ENCODE data around the gene RYR2. TPM values are rescaled to one million over a fixed set of nuclear protein-coding genes. Genes with fewer than 3 reads are reported as not detected.

The RYR2 gene
- total RNA-seq, 1 donor from 2014 or later, result 0.90 TPM

DNA sequence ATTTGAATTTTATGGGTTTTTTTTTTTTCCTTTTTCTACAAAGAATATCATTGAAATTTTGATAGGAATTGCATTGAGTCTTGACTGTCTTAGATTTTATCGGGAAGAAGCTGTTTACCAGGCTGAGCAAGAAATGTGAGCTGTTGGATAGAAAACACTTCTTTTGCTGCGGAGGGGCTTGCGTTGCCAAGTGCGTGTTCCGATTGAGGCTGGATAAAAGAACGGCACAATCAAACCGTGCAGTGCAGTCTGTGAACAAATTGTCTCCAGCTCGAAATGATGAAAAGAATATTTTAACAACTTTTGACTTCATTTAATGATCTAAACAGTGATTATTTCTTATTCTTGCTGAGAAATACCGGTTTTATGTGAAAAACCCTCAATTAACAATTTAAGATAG is 149.4 kb downstream of the RYR2 start:
- Histone ChIP-seq H3K4me3 (no peak overlapping the region), H2AFZ (replicated peaks) (no peak overlapping the region), H3K27me3 (no peaks in the 10 kb centered on the region), H3K9me3 (ENCODE audit: low read depth) (no peaks in the 10 kb centered on the region), H3K79me2 (ENCODE audit: low read depth) (no peaks in the 10 kb centered on the region), H4K20me1 (ENCODE audit: low read depth) (no peaks in the 10 kb centered on the region), H3K9ac (no peak overlapping the region), H3F3A (ENCODE audit: low read depth) (no peaks in the 10 kb centered on the region), H3K4me1 (no peaks in the 10 kb centered on the region), H3K4me2 (no peak overlapping the region), H3K36me3 (no peaks in the 10 kb centered on the region), H3K27ac (no peak overlapping the region)
- no peak overlapping the region for H3K27ac Mint-ChIP-seq
- H3K4me1 Mint-ChIP-seq, result no peaks in the 10 kb centered on the region
- no peak for DNase-seq (ENCODE audit: low spot score)
- no peaks in the 10 kb centered on the region for H3K36me3 Mint-ChIP-seq
- H3K4me3 Mint-ChIP-seq, result no peak overlapping the region
- H3K9me3 Mint-ChIP-seq, result no peaks in the 10 kb centered on the region
- TF ChIP-seq, protein P1, sequence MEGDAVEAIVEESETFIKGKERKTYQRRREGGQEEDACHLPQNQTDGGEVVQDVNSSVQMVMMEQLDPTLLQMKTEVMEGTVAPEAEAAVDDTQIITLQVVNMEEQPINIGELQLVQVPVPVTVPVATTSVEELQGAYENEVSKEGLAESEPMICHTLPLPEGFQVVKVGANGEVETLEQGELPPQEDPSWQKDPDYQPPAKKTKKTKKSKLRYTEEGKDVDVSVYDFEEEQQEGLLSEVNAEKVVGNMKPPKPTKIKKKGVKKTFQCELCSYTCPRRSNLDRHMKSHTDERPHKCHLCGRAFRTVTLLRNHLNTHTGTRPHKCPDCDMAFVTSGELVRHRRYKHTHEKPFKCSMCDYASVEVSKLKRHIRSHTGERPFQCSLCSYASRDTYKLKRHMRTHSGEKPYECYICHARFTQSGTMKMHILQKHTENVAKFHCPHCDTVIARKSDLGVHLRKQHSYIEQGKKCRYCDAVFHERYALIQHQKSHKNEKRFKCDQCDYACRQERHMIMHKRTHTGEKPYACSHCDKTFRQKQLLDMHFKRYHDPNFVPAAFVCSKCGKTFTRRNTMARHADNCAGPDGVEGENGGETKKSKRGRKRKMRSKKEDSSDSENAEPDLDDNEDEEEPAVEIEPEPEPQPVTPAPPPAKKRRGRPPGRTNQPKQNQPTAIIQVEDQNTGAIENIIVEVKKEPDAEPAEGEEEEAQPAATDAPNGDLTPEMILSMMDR (IDR thresholded peaks at IDR 0.05), result no peak
- TF ChIP-seq EZH2phosphoT487 (IDR thresholded peaks at IDR 0.05), result no peak
- no peak for TF ChIP-seq EZH2 (IDR thresholded peaks at IDR 0.05)
- no peaks in the 10 kb centered on the region for H3K27me3 Mint-ChIP-seq (ENCODE audit: insufficient read depth, low read depth)

DNA sequence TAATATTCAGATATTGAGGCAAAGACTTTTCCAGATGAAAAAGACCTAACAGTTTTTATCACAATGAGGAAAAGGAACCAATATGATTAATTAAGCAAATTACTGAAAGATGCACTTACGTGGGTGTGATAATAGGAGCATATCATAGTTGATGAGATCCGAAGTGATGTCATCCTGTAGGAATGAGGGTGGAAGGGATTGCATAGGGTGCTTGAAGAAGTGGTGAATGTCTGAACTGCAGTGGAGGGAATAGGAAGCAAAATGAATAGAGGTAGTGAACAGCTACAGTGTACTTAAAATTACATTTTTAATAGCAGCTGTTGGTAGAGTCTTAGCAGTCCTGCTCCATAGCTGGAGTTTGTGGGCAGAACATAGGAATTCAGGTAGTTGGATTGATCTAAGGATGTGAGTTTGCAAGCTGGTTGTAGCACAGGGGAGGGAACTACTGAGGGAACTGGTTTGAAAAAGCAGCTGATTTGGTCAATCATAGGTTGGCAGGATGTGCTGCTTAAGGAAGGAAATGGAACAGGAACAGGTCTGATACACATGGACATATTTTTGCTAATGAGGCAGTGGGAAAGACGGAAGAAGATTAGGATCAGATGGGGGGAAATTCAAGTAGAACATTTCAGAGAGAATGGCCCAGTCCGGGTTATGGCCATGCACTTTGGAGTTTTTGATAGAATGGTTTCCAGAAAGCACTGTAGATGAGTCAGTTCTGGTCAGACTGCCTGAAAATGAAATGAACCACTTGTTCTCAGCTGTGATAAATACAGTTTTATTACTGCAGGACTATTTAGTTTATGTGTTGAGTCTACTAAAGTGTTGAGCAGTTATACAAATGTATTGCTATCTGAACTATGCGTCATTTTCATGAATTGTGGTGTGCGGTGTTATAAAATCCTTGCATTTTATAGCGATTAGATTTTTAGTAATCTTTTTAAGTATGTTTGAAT is 155.8 kb downstream of the RYR2 start:
- no peaks in the 10 kb centered on the region for H3K27me3 Mint-ChIP-seq (ENCODE audit: insufficient read depth, low read depth)
- no peaks in the 10 kb centered on the region for H3K79me2 ChIP-seq (ENCODE audit: low read depth)
- H3K36me3 Mint-ChIP-seq, result no peaks in the 10 kb centered on the region
- H4K20me1 ChIP-seq (ENCODE audit: low read depth), result no peaks in the 10 kb centered on the region
- H3K9me3 ChIP-seq (ENCODE audit: low read depth), result no peaks in the 10 kb centered on the region
- no peaks in the 10 kb centered on the region for H3K4me1 ChIP-seq
- no peak for DNase-seq (ENCODE audit: low spot score)
- H3F3A ChIP-seq (ENCODE audit: low read depth), result no peaks in the 10 kb centered on the region
- no peak overlapping the region for H3K27ac ChIP-seq
- no peak for TF ChIP-seq EZH2phosphoT487 (IDR thresholded peaks at IDR 0.05)
- TF ChIP-seq EZH2 (IDR thresholded peaks at IDR 0.05), result no peak
- TF ChIP-seq, protein P1 (IDR thresholded peaks at IDR 0.05), result no peak
- H3K4me3 Mint-ChIP-seq, result no peak overlapping the region
- H3K27me3 ChIP-seq, result no peaks in the 10 kb centered on the region
- no peaks in the 10 kb centered on the region for H3K36me3 ChIP-seq
- H3K9ac ChIP-seq, result no peak overlapping the region
- no peak overlapping the region for H3K4me3 ChIP-seq
- no peak overlapping the region for H3K4me2 ChIP-seq
- H2AFZ ChIP-seq (replicated peaks), result peak overlapping the region; percentile 63
- no peak overlapping the region for H3K27ac Mint-ChIP-seq
- H3K9me3 Mint-ChIP-seq, result no peaks in the 10 kb centered on the region
- no peaks in the 10 kb centered on the region for H3K4me1 Mint-ChIP-seq

DNA sequence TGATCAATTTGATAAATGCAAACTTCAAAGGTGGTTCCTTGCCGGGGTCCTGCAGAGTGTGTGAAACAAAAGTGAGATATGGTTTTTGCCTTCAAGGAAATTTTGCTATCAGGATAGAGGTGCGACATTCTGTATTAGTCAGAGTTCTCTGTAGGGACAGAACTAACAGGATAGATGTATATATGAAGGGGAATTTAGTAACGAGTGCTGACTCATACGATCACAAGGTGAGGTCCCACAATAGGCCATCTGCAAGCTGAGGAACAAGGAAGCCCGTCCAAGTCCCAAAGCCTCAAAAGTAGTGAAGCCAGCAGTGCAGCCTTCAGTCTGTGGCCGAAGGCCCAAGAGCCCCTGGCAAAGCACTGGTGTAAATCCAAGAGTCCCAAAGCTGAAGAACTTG is 157.0 kb downstream of the RYR2 start:
- Mint-ChIP-seq H3K4me1 (no peaks in the 10 kb centered on the region), H3K9me3 (no peaks in the 10 kb centered on the region), H3K27ac (no peak overlapping the region), H3K27me3 (ENCODE audit: insufficient read depth, low read depth) (no peaks in the 10 kb centered on the region), H3K36me3 (no peaks in the 10 kb centered on the region), H3K4me3 (no peak overlapping the region)
- Histone ChIP-seq H3K4me2 (no peak overlapping the region), H4K20me1 (ENCODE audit: low read depth) (no peaks in the 10 kb centered on the region), H3K27ac (no peak overlapping the region), H3K9ac (no peak overlapping the region), H3K4me3 (no peak overlapping the region), H3F3A (ENCODE audit: low read depth) (no peaks in the 10 kb centered on the region), H3K9me3 (ENCODE audit: low read depth) (no peaks in the 10 kb centered on the region), H3K27me3 (no peaks in the 10 kb centered on the region), H3K79me2 (ENCODE audit: low read depth) (no peaks in the 10 kb centered on the region), H3K36me3 (no peaks in the 10 kb centered on the region), H2AFZ (replicated peaks) (no peak overlapping the region), H3K4me1 (no peaks in the 10 kb centered on the region)
- no peak for TF ChIP-seq EZH2 (IDR thresholded peaks at IDR 0.05)
- TF ChIP-seq EZH2phosphoT487 (IDR thresholded peaks at IDR 0.05), result no peak
- TF ChIP-seq, protein P1 (IDR thresholded peaks at IDR 0.05), result no peak
- no peak for DNase-seq (ENCODE audit: low spot score)
